ENCODE results near the gene PRKG1.
"Not testable (repeated sequence)": the region's sequence is repeated elsewhere in the genome, so short reads cannot be mapped to it uniquely, and the experiment has no call there.

The PRKG1 gene

DNA sequence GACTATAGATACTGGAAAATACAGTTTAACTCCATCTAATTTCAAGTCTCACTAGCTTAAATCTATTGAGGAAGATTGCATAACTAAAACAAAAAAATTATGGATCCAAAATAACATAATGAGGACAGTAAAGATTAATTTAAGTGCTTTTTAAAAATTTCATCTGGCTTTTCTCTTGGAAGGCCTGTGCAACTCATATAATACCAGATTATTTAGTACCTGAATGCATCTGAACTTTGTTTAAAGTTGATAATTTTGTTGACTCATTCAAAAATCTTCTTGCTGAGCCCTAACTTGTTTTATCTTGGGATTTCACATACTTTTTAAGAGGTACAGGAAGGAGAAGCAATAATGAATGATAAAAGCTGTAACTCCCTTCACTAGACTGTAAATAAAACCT, 478.6 kb downstream of the PRKG1 start:
- no peak for DNase-seq
- TF ChIP-seq, protein P1, sequence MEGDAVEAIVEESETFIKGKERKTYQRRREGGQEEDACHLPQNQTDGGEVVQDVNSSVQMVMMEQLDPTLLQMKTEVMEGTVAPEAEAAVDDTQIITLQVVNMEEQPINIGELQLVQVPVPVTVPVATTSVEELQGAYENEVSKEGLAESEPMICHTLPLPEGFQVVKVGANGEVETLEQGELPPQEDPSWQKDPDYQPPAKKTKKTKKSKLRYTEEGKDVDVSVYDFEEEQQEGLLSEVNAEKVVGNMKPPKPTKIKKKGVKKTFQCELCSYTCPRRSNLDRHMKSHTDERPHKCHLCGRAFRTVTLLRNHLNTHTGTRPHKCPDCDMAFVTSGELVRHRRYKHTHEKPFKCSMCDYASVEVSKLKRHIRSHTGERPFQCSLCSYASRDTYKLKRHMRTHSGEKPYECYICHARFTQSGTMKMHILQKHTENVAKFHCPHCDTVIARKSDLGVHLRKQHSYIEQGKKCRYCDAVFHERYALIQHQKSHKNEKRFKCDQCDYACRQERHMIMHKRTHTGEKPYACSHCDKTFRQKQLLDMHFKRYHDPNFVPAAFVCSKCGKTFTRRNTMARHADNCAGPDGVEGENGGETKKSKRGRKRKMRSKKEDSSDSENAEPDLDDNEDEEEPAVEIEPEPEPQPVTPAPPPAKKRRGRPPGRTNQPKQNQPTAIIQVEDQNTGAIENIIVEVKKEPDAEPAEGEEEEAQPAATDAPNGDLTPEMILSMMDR (IDR thresholded peaks at IDR 0.05; ENCODE audit: low read depth, low read length): no peak
- H3K9me3 ChIP-seq (ENCODE audit: severe bottlenecking): no peaks in the 10 kb centered on the region
- H3K27me3 ChIP-seq (ENCODE audit: insufficient read depth, low read depth, severe bottlenecking): no peaks in the 10 kb centered on the region
- H3K36me3 ChIP-seq: no peaks in the 10 kb centered on the region
- no peak overlapping the region for H3K4me3 ChIP-seq (ENCODE audit: low read depth, low read length)
- no peak overlapping the region for H3K27ac ChIP-seq

DNA sequence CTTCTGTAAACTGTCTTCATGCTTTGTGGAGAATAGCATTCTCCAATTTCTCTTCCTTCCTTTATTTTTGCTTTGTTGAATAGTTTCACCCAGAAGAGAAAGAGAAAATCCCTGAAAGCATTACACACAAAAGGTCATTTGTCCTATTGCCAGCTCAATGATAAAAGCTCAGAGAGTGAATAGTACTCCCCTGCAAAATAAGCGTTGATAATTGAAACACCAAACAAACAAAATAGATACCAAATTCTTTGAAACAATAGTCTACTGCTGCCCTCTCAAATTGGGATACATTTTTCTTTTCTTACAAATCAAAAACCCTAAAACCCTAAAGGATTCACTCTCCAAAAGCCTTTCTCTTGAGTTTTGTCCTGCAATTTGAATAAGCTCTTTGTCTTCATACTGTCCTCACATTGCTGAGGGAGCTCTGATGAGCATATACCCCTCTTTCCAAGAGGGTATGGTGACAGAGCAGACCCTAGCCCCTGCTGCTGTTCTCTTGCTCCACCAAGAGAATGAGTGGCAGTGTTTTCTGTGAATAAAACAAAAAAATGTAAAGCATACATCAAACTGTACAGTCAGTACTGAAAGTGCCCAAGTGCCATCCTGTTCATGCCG, 490.7 kb downstream of the PRKG1 start:
- Histone ChIP-seq H3K27ac (no peak overlapping the region), H3K9me3 (ENCODE audit: severe bottlenecking) (no peaks in the 10 kb centered on the region), H3K4me3 (ENCODE audit: low read depth, low read length) (no peak overlapping the region), H3K27me3 (ENCODE audit: insufficient read depth, low read depth, severe bottlenecking) (no peaks in the 10 kb centered on the region), H3K36me3 (no peaks in the 10 kb centered on the region)
- DNase-seq: no peak
- TF ChIP-seq, protein P1 (IDR thresholded peaks at IDR 0.05; ENCODE audit: low read depth, low read length): no peak

DNA sequence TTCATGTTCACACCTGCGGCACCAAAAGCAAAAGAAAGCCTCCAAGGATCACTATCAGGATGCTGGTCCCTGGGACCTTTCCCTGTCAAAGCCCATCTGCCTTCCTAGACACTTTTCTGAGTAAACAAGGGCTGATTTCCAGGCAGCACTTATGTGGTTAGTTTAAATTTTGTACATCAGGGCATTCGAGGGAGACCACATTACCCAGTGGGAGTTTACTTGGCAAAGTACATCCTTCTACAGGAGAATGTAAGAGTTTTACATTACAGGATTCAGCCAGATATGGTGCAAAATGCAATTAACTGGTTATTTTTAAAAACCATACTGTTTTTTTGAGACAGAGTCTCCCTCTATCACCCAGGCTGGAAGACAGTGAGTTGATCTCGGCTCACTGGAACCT, 493.0 kb downstream of the PRKG1 start:
- no peak for DNase-seq
- H3K36me3 ChIP-seq: no peaks in the 10 kb centered on the region
- no peak overlapping the region for H3K4me3 ChIP-seq (ENCODE audit: low read depth, low read length)
- H3K9me3 ChIP-seq (ENCODE audit: severe bottlenecking): no peaks in the 10 kb centered on the region
- TF ChIP-seq, protein P1 (IDR thresholded peaks at IDR 0.05; ENCODE audit: low read depth, low read length): no peak
- H3K27ac ChIP-seq: no peak overlapping the region
- no peaks in the 10 kb centered on the region for H3K27me3 ChIP-seq (ENCODE audit: insufficient read depth, low read depth, severe bottlenecking)

DNA sequence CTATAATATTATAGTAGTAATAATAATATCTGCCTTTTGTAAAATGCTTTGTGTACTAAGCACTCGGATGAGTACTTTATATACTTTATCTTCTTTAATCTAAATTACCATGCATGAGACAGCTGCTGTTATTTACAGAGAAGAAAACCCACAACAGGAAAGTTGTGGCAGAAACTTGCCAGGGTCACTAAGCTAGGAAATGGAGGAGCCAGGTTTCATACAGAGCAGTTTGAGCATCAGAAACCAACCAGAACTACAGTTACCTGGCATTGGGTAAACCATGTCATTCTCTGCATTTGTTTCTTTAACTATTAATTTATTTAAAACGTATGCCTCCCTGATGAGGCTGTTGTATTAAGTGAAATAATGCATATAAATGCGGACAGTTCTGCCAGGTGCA, 495.2 kb downstream of the PRKG1 start:
- Histone ChIP-seq H3K9me3 (ENCODE audit: severe bottlenecking) (no peaks in the 10 kb centered on the region), H3K4me3 (ENCODE audit: low read depth, low read length) (no peak overlapping the region), H3K36me3 (no peaks in the 10 kb centered on the region), H3K27ac (no peak overlapping the region), H3K27me3 (ENCODE audit: insufficient read depth, low read depth, severe bottlenecking) (no peaks in the 10 kb centered on the region)
- TF ChIP-seq, protein P1 (IDR thresholded peaks at IDR 0.05; ENCODE audit: low read depth, low read length): no peak
- no peak for DNase-seq

DNA sequence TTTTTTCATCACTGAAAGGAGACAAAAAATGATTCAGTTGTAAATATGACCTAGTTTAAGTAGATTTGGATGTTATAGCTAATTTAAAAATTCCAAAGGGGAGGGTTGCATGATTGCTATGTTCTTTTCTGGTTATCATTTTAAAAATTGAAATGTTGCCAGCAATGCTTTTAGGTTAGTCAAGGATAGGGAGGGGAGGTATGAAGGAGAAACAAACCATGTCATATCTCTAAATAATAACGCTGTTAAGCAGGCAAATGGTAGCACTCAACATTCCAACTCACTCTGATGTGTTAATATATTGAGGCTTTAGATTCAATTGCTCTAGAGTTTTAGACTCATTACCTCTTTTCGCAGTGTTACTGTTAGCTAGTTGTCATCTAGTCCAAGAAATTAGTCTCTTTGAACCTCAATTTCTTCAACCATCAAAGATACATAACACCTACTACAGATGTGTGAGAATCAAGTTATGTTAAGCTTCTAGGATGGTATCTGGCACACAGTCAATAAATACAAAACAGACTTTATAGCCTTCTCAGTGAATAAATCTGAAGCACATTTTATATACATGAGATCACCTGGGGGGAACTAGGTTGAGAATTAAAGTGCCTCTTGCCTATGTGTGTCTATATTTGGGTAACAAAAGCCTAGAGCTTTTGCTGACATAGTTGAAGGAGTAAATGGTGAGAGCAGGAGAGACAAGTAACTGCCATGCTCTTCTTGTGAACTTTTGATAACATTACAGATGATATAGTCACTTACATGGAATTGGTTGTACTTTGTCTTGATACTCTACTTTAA, 500.2 kb downstream of the PRKG1 start:
- H3K27ac ChIP-seq: no peak overlapping the region
- TF ChIP-seq, protein P1 (IDR thresholded peaks at IDR 0.05; ENCODE audit: low read depth, low read length): no peak
- DNase-seq: no peak
- H3K4me3 ChIP-seq (ENCODE audit: low read depth, low read length): no peak overlapping the region
- no peaks in the 10 kb centered on the region for H3K36me3 ChIP-seq
- H3K9me3 ChIP-seq (ENCODE audit: severe bottlenecking): no peaks in the 10 kb centered on the region
- H3K27me3 ChIP-seq (ENCODE audit: insufficient read depth, low read depth, severe bottlenecking): no peaks in the 10 kb centered on the region

DNA sequence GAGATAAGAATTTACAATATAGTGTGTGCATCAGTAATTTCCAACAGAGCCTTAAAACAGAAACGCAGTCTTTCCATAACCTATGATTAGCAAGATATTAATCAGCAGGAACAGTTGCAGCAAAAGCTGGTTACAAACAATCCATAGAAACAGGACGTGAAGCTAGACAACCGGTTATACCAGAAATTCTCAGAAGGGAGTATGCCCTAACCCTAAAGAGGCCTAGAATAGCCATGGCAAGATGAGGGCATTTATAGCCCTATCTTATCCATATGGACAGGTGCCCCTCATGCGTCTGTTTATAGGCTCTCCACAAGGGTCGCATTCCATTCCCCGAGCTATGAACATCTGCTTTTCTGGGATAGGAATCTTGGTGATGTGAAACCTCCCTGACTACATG, 506.9 kb downstream of the PRKG1 start:
- H3K36me3 ChIP-seq; H3K9me3 ChIP-seq (ENCODE audit: severe bottlenecking); H3K27ac ChIP-seq; H3K27me3 ChIP-seq (ENCODE audit: insufficient read depth, low read depth, severe bottlenecking); H3K4me3 ChIP-seq (ENCODE audit: low read depth, low read length); DNase-seq: not testable (repeated sequence)

Measured in WERI-Rb-1 (cell line).